Forelimb muscle (tissue), 1 donor: ENCODE data around the gene JAZF1. TPM values are rescaled to one million over a fixed set of nuclear protein-coding genes. Genes with fewer than 3 reads are reported as not detected.

Experiments
- DNase-seq: peaks from one replicate; pipeline ENCODE4 v3.0.0-alpha.2; 2013; ENCODE audit warnings: low read depth
- polyA plus RNA-seq: library from polyadenylated mRNA; unstranded; fragments of 120-200 nt; gene quantifications from one replicate; pipeline ENCODE4 v1.2.1, GENCODE V29; 2013; ENCODE audit not compliant: insufficient read length

The JAZF1 gene
- polyA plus RNA-seq, result 26.0 TPM

- no peak for DNase-seq
Measured at GRCh38 chr7:28180364-28181147, at the start of gene JAZF1. TSS of gene JAZF1 (minus strand) at chr7:28180795.

DNA sequence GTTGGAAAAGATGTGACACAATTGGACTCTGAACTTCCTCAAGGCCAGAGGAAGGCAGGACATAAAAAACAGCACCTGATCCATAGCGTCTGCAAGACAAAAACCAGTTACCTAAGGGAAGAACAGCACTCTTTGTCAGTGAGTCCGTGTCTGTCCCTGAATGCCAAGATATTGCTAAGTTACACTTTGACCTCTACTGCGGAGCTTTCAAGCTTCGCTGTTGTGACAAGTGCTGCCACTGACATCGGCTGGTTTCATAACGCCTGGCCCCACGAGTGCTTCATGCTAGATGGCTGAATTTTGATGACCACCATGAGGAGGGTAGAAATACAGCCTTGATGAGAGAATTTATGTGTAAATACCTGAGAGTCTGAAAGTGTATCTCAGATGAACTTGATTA is 49.7 kb upstream of the JAZF1 start:
- DNase-seq, result no peak

- DNase-seq, result peak; percentile 56
Measured at GRCh38 chr7:28228396-28228795, 47.8 kb upstream of the JAZF1 start.

- no peak for DNase-seq
Measured at GRCh38 chr7:28226003-28226402, 45.4 kb upstream of the JAZF1 start.

DNA sequence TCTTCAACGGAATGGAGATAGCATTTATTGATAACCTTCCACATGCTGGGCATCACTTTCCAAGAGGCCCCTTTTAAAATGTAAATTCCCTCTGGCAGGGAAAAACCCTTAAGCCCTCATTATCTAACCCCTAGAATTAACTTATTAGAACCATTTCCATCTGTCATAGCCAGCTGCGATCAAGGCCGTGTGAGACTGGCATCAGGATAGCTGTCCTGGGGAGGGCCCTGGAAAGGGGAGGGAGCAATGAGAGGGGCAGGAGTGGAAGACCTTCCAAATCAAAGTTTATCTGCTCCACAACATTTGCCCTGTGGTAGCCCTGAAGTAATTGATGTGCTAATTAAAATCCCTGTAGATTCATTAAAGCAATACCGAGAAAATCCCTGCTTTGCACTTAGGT is 45.0 kb upstream of the JAZF1 start:
- no peak for DNase-seq

DNA sequence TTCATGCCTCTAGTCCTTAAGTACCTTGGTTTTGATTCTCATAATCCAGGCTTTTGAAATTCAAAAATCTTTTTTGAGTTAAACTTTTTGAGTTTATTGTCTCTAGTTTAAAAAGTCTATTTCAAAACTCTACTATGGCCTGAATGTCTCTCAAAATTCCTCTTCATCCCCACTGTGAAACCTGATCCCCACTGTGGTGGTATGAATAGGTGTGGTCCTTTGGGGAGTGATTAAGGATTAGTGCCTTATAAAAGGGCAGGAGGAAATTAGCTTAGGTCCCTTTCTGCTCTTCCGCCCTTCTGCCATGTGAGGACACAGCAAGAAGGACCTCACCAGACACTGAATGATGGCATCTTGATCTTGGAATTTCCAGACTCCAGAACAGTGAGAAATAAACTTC is 44.1 kb upstream of the JAZF1 start:
- no peak for DNase-seq

DNA sequence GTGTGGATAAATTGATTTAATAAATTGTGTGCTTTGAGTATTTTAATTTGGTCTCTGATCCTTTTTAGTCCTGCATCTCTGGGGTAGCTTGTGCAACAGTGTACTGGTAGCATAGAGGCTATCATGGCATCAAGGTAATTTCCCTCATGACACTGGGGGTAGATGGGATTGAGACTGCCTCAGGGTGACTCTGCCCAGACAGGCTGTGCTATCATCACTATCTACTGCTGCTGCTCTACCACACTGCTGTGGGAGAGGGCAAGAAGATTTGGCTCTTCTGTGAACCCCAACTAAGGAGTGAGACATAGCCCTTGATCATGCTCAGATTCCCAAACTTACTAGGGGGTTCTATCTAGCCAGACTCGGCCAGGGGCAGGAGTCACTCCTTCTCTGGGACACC is 43.6 kb upstream of the JAZF1 start:
- no peak for DNase-seq

DNA sequence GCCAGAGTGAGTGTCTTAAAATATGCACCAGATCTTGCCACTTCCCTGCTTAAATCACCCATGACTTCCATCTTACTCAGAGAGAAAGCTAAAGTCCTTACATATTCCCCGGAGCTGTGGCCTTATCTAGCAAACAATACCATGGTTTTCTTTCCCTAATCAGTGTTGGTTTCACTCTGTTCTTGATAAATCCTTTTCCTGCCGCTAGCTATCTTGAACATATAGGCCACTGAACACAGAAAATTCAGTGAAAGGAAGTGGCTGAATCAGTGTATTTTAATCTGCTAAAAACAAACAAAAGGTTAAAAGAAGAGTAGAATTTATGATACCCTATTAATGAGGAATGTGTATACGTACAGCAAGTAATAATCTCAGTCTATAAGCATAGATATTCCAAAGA is 42.0 kb upstream of the JAZF1 start:
- no peak for DNase-seq

DNA sequence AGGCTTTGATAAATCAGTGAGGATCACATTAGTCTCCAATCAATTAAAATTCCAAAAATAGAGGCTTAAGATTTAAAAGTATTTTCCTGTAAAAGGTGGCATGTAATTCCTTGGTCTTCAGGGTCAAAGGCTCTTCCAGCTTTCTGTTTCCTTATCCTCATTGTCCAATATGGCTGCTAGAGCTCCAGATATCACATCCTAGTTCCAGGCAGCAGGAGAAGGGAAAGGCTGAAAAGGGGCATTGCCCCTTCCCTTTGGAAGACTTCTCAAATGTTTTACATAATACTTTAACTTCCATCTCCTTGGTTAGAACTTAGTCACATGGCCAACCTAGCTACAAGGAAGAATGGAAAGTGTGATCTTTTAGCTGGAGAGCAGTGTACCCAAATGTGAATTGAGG is 39.2 kb upstream of the JAZF1 start:
- DNase-seq, result no peak

- DNase-seq, result no peak
Measured at GRCh38 chr7:28217143-28217542, 36.5 kb upstream of the JAZF1 start.

GRCh38 chr7:28211006-28211405 is 30.4 kb upstream of the JAZF1 start:
- no peak for DNase-seq

GRCh38 chr7:28208506-28208905 is 27.9 kb upstream of the JAZF1 start:
- no peak for DNase-seq

- no peak for DNase-seq
Measured at GRCh38 chr7:28207486-28208158, 27.0 kb upstream of the JAZF1 start.

- no peak for DNase-seq
Measured at GRCh38 chr7:28205506-28205905, 24.9 kb upstream of the JAZF1 start.

DNA sequence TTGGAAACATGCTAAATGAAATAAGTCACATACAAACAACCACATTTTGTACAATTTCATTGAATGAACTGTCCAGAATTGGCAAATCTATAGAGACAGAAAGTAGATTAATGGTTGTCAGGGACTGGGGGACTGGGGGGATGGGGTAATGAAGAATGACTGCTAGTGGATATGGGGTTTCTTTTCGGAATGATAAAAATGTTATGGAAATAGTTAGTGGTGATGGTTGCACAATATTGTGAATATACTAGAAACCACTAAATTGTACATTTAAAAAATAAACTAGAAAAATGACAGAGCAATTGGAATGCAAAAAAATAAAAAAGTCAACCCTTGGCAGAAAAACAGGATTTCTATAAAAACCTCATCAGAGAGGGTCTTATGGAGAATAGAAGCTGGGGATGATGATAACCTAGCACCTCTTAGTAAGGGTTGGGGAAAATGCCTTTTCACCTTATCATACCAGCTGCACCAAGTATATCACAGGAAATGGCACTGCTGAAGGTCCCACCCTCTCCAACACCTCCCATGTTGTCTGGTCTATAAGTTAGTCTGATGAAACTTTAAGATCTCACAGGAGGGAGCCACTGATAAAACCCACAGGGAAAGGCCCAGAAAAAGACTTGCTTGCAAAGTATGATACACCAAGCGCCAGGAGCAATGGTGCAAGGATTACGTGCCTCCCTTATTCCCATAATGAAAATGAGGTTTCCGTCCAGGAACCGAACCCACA is 23.1 kb upstream of the JAZF1 start:
- no peak for DNase-seq

- DNase-seq, result no peak
Measured at GRCh38 chr7:28202222-28202621, 21.6 kb upstream of the JAZF1 start.

DNA sequence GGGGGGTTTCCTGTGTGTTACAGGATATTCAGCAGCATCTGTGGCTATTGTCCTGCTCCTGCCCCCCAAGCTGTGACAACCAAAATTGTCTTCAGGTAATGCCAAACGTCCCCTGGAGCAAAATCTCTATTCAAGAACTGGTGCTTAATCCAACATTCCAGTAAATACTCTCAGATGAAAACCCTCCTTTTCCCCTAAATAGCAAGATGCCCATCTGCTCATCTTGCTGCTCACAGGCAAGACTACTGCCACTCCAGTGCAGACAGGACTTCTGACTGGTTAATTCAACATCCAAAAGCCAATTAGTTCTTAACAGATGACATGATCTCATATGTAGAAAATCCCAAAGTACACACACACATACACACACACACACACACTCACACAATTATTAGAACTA is 20.5 kb upstream of the JAZF1 start:
- no peak for DNase-seq

DNA sequence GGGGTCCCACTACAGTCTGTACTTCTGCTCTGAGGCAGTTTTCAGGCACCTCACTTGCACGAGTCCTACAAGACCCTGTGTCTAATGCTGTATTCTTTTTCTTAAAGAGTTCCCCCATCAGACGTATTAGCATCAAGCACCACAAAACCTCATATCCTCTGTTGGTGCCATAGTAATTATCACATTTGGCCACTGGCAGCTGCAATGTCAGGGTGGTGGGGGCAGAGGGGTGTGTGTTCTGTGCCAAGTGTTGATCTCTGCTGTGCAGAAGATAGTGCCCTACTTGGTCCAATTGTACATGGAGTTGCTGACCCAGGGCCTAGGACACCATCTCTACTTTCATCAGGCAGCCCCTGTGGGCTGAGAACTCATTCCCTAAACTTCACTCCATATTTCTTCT is 20.0 kb upstream of the JAZF1 start:
- no peak for DNase-seq

DNA sequence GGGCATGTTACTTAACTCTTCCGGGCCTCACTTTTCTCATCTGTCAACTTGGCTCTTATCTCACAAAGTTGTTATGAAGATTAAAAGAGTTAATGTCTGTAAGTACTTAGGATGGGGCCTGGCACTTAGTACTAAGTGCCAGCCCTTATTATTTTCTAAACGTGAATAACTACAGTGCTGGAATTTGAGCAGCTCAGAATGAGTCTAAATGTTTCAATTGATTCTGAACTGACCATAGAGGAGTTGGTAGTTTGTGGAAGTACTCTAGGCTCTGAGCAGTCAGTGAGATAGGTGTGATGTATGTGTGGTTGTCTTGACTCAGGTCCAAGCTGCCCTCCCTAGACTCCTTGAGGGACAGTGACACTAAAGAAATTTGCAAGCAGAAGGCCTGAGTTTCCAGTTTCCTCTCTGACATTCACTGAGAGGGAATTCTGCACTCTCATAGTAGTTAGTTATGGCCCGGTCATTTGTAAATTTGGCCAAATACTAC is 18.5 kb upstream of the JAZF1 start:
- no peak for DNase-seq

- DNase-seq, result no peak
Measured at GRCh38 chr7:28195910-28196620, 15.5 kb upstream of the JAZF1 start.

GRCh38 chr7:28192786-28193585 is 12.4 kb upstream of the JAZF1 start:
- no peak for DNase-seq
